Neutrophil (primary cell): Measurements from ENCODE around the gene ZCWPW1.

Experiments used
- H3K27ac ChIP-seq: fragments of 200-600 bp; sonication (generic); 2 replicates; pipeline ENCODE4 v1.5.1; 2016; ENCODE audit warnings: mild to moderate bottlenecking, moderate library complexity
- H3K27me3 ChIP-seq: fragments of 200-600 bp; sonication (generic); 2 replicates; pipeline ENCODE4 v1.6.0; 2016; ENCODE audit warnings: mild to moderate bottlenecking
- H3K36me3 ChIP-seq: fragments of 200-600 bp; sonication (generic); 2 replicates; pipeline ENCODE4 v1.5.1; 2017
- H3K4me1 ChIP-seq, 2 experiments: fragments of 200-600 bp in 1 of 2; sonication (generic) in 1 of 2; 1 replicate in 1 of 2; 2 replicates in 1 of 2; pipeline versions ENCODE4 v1.5.1 to v1.6.1; 2013 to 2016; ENCODE audit warnings: low read depth in 1 of 2, low read length in 1 of 2, mild to moderate bottlenecking in 1 of 2, moderate library complexity in 1 of 2; ENCODE audit not compliant: control insufficient read depth in 1 of 2, insufficient read depth in 1 of 2
- H3K4me3 ChIP-seq, 2 experiments: fragments of 200-600 bp in 1 of 2; sonication (generic) in 1 of 2; 1 replicate in 1 of 2; 2 replicates in 1 of 2; pipeline ENCODE4 v1.5.1; 2013 to 2016; ENCODE audit warnings: low read depth in 1 of 2, low read length in 1 of 2, mild to moderate bottlenecking in 1 of 2, moderate library complexity in 1 of 2
- H3K9me3 ChIP-seq: fragments of 200-600 bp; sonication (generic); 2 replicates; pipeline ENCODE4 v1.5.1; 2016
- CTCF ChIP-seq: fragments of 200-600 bp; sonication (generic); IDR thresholded peaks from 2 replicates; pipeline ENCODE4 v1.5.1; 2016; ENCODE audit warnings: antibody characterized with exemption

The ZCWPW1 gene

GRCh38 chr7:100426516-100426915 is 2.0 kb downstream of the ZCWPW1 start:
- Histone ChIP-seq H3K9me3 (no peaks in the 10 kb centered on the region), H3K4me3 (no peak overlapping the region), H3K27me3 (no peaks in the 10 kb centered on the region), H3K36me3 (peaks cover 7% of the 10 kb centered on the region), H3K4me1 (peaks cover 16 to 27% of the 10 kb centered on the region in 2 experiments), H3K27ac (no peak overlapping the region)
- no peak for TF ChIP-seq CTCF

- H3K4me1 ChIP-seq, result peaks cover 5 to 15% of the 10 kb centered on the region in 2 experiments
- H3K27me3 ChIP-seq, result no peaks in the 10 kb centered on the region
- H3K9me3 ChIP-seq, result no peaks in the 10 kb centered on the region
- no peak overlapping the region for H3K4me3 ChIP-seq
- no peak for TF ChIP-seq CTCF
- H3K27ac ChIP-seq, result no peak overlapping the region
- H3K36me3 ChIP-seq, result peaks cover 12% of the 10 kb centered on the region
These were observed 3.2 kb downstream of the ZCWPW1 start for GRCh38 chr7:100425347-100425746.

GRCh38 chr7:100423315-100423714 is 5.2 kb downstream of the ZCWPW1 start:
- H3K4me3 ChIP-seq, result no peak overlapping the region
- H3K27ac ChIP-seq, result no peak overlapping the region
- H3K27me3 ChIP-seq, result no peaks in the 10 kb centered on the region
- no peak for TF ChIP-seq CTCF
- peaks cover 19% of the 10 kb centered on the region for H3K36me3 ChIP-seq
- H3K9me3 ChIP-seq, result no peaks in the 10 kb centered on the region
- peaks cover 3 to 5% of the 10 kb centered on the region in 2 experiments for H3K4me1 ChIP-seq

- TF ChIP-seq CTCF, result no peak
- Histone ChIP-seq H3K27ac (no peak overlapping the region), H3K4me3 (no peak overlapping the region), H3K4me1 (no peaks in the 10 kb centered on the region), H3K27me3 (no peaks in the 10 kb centered on the region), H3K9me3 (no peaks in the 10 kb centered on the region), H3K36me3 (peaks cover 30% of the 10 kb centered on the region)
These were observed 8.8 kb downstream of the ZCWPW1 start for GRCh38 chr7:100419660-100420226.

- no peak for TF ChIP-seq CTCF
- no peaks in the 10 kb centered on the region for H3K27me3 ChIP-seq
- H3K4me1 ChIP-seq, result no peaks in the 10 kb centered on the region
- no peaks in the 10 kb centered on the region for H3K9me3 ChIP-seq
- no peak overlapping the region for H3K4me3 ChIP-seq
- peak overlapping the region; percentile 13 for H3K27ac ChIP-seq
- peaks cover 35% of the 10 kb centered on the region for H3K36me3 ChIP-seq
These were observed 9.4 kb downstream of the ZCWPW1 start for GRCh38 chr7:100418930-100419659.
